IMR-90 (cell line): Measurements from ENCODE around the gene DNMT3B. TPM values are rescaled to one million over a fixed set of nuclear protein-coding genes. Genes with fewer than 3 reads are reported as not detected.

ENCODE experiments used
- ATAC-seq: fragments of 200-7000 bp; cut with Tn5 transposase; 2 replicates; pipeline ENCODE4 v1.9.1; 2020; ENCODE audit warnings: low read depth, mild to moderate bottlenecking, moderate library complexity
- BruUV-seq: library from RNA; stranded (reverse); fragments of 400-500 nt; replicated peaks from 2 replicates; lab custom pipeline; 2021; lab: Mats Ljungman, UMichigan
- CTCF ChIA-PET: fragments of 300-600 bp; formaldehyde crosslinking; extraction: SDS; loops from one replicate; lab custom pipeline; 2021; ENCODE audit warnings: antibody characterized with exemption; lab: Yijun Ruan, JAX
- POLR2A ChIA-PET: fragments of 300-600 bp; sonication (Branson Sonifier 250); formaldehyde crosslinking; loops from one replicate; lab custom pipeline; 2022; ENCODE audit warnings: antibody characterized with exemption; ENCODE audit not compliant: unreplicated experiment; lab: Charles Lee
- DNase-seq: peaks from one replicate; pipeline ENCODE4 v3.0.0; 2013
- H2AFZ ChIP-seq: replicated peaks from 2 replicates; pipeline ENCODE3; 2013; ENCODE audit warnings: low read length, mild to moderate bottlenecking; ENCODE audit not compliant: poor library complexity
- H2AK5ac ChIP-seq: 2 replicates; pipeline ENCODE4 v1.6.1; 2013; ENCODE audit warnings: low read depth, low read length, inconsistent platforms
- H2AK9ac ChIP-seq: replicated peaks from 2 replicates; pipeline ENCODE3; 2013; ENCODE audit warnings: mild to moderate bottlenecking, low read depth, low read length, moderate library complexity; ENCODE audit not compliant: poor library complexity
- H2BK120ac ChIP-seq: 2 replicates; pipeline ENCODE4 v1.6.1; 2013; ENCODE audit warnings: low read depth, low read length, inconsistent platforms
- H2BK15ac ChIP-seq: 3 replicates; pipeline ENCODE4 v1.6.1; 2013; ENCODE audit warnings: low read depth, low read length, inconsistent platforms
- H2BK20ac ChIP-seq: 2 replicates; pipeline ENCODE4 v1.6.1; 2013; ENCODE audit warnings: low read depth, mild to moderate bottlenecking, inconsistent platforms, low read length, moderate library complexity
- H2BK5ac ChIP-seq: 2 replicates; pipeline ENCODE4 v1.6.1; 2013; ENCODE audit warnings: mild to moderate bottlenecking, low read depth, low read length, inconsistent platforms; ENCODE audit not compliant: poor library complexity, severe bottlenecking
- H3K14ac ChIP-seq: replicated peaks from 2 replicates; pipeline ENCODE4 v1.6.1; 2013; ENCODE audit warnings: low read depth, low read length, inconsistent platforms
- H3K18ac ChIP-seq: 2 replicates; pipeline ENCODE4 v1.6.1; 2013; ENCODE audit warnings: low read depth, low read length, control low read depth
- H3K23ac ChIP-seq: 2 replicates; pipeline ENCODE4 v1.6.1; 2013; ENCODE audit warnings: low read depth, low read length, inconsistent platforms
- H3K27ac ChIP-seq: 2 replicates; pipeline ENCODE4 v1.5.1; 2013; ENCODE audit warnings: mild to moderate bottlenecking, control low read depth, low read length; ENCODE audit not compliant: insufficient read depth
- H3K27me3 ChIP-seq: 2 replicates; pipeline ENCODE4 v1.6.1; 2013; ENCODE audit warnings: low read length; ENCODE audit not compliant: control insufficient read depth, insufficient read depth
- H3K36me3 ChIP-seq: 2 replicates; pipeline ENCODE4 v1.6.1; 2013; ENCODE audit warnings: low read length, mixed read lengths; ENCODE audit not compliant: control insufficient read depth, insufficient read depth
- H3K4ac ChIP-seq: 2 replicates; pipeline ENCODE4 v1.6.1; 2013; ENCODE audit warnings: low read depth, low read length, inconsistent platforms
- H3K4me1 ChIP-seq: 2 replicates; pipeline ENCODE4 v1.6.1; 2013; ENCODE audit warnings: low read length, mixed read lengths; ENCODE audit not compliant: control insufficient read depth, insufficient read depth
- H3K4me2 ChIP-seq: 2 replicates; pipeline ENCODE4 v1.6.1; 2013; ENCODE audit warnings: low read depth, mild to moderate bottlenecking, control low read depth, low read length, moderate library complexity
- H3K4me3 ChIP-seq: 2 replicates; pipeline ENCODE4 v1.5.1; 2013; ENCODE audit warnings: low read depth, mild to moderate bottlenecking, control low read depth, low read length, moderate library complexity; ENCODE audit not compliant: insufficient read depth
- H3K56ac ChIP-seq: 2 replicates; pipeline ENCODE4 v1.6.1; 2013; ENCODE audit warnings: low read length, inconsistent platforms; ENCODE audit not compliant: insufficient read depth; ENCODE audit errors: extremely low read depth
- H3K79me1 ChIP-seq, 2 experiments: 2 replicates each; pipeline ENCODE4 v1.6.1; 2013; ENCODE audit warnings: low read length in 2 of 2, inconsistent platforms in 1 of 2, low read depth in 1 of 2
- H3K9ac ChIP-seq: 2 replicates; pipeline ENCODE4 v1.6.1; 2013; ENCODE audit warnings: low read depth, low read length, control low read depth
- H3K9me1 ChIP-seq: 2 replicates; pipeline ENCODE4 v1.6.1; 2013; ENCODE audit warnings: low read length, inconsistent platforms; ENCODE audit not compliant: insufficient read depth
- H3K9me3 ChIP-seq: 2 replicates; pipeline ENCODE4 v1.6.1; 2013; ENCODE audit warnings: low read length; ENCODE audit not compliant: control insufficient read depth, insufficient read depth
- H4K20me1 ChIP-seq: 2 replicates; pipeline ENCODE4 v1.6.1; 2013; ENCODE audit warnings: low read length, inconsistent platforms; ENCODE audit not compliant: insufficient read depth
- H4K5ac ChIP-seq: 2 replicates; pipeline ENCODE4 v1.6.1; 2013; ENCODE audit warnings: mild to moderate bottlenecking, low read depth, low read length, control low read depth
- H4K8ac ChIP-seq, 2 experiments: 2 replicates each; pipeline ENCODE4 v1.6.1; 2013; ENCODE audit warnings: low read depth in 2 of 2, low read length in 2 of 2, control low read depth in 1 of 2, inconsistent platforms in 1 of 2
- H4K91ac ChIP-seq: 2 replicates; pipeline ENCODE4 v1.6.1; 2013; ENCODE audit warnings: low read depth, low read length, inconsistent platforms; ENCODE audit not compliant: insufficient read depth
- CEBPB ChIP-seq: IDR thresholded peaks from 2 replicates; pipeline ENCODE4 v1.6.1; 2012; ENCODE audit warnings: low read depth, low read length, improper control_type of control experiment
- CTCF ChIP-seq: conservative IDR thresholded peaks from 2 replicates; pipeline ENCODE4 v1.5.1; 2012; ENCODE audit warnings: mild to moderate bottlenecking, low read depth, low read length, improper control_type of control experiment
- NFE2L2 ChIP-seq: fragments of 150-350 bp; IDR thresholded peaks from 2 replicates; pipeline ENCODE4 v1.6.1; 2016; ENCODE audit warnings: low read depth, mild to moderate bottlenecking, low read length
- WGBS, 2 experiments: methylation state at CpG; one replicate each; pipeline versions ENCODE4 v1.1.5 to v1.1.7; 2013; ENCODE audit warnings: missing lambda C conversion rate in 2 of 2; ENCODE audit not compliant: insufficient read length in 1 of 2; ENCODE audit errors: extremely low coverage in 2 of 2; 5-methylcytosine and 5-hydroxymethylcytosine counted together
- dilution Hi-C: fragments of 300-500 bp; cut with HindIII; formaldehyde crosslinking; loops from one replicate; pipeline ENCODE4 v1.14.3; 2018; ENCODE audit warnings: low sequenced_read_pairs; ENCODE audit not compliant: unreplicated experiment
- in situ Hi-C: fragments of 300-500 bp; cut with MboI; formaldehyde crosslinking; loops from 3 replicates; pipeline ENCODE4 v1.14.3; 2019; ENCODE audit warnings: low sequenced_read_pairs, inconsistent platforms, mixed read lengths
- intact Hi-C: fragments of 100-400 bp; cut with micrococcal nuclease; formaldehyde crosslinking; loops from 2 replicates; pipeline ENCODE4 v1.10.0; 2022
- polyA plus RNA-seq, 3 experiments: library from polyadenylated mRNA; depleted of rRNA; stranded (reverse); fragments of >200 nt; gene quantifications; 2 replicates each; pipeline ENCODE4 v1.2.3, GENCODE V29; 2012; ENCODE audit warnings: low replicate concordance in 1 of 3
- total RNA-seq: library from RNA; depleted of rRNA; stranded (reverse); fragments of >200 nt; gene quantifications from 2 replicates; pipeline ENCODE4 v1.2.3, GENCODE V29; 2012
- TF ChIP-seq, protein P1 (sequence below): fragments of 150-350 bp; IDR thresholded peaks from 2 replicates; pipeline ENCODE4 v1.6.1; 2016; ENCODE audit warnings: low read depth, mild to moderate bottlenecking, low read length, moderate library complexity, borderline replicate concordance

Gene DNMT3B
- total and polyA plus RNA-seq, 2 of the 4 experiments (the other 2 are of a cell fraction): 1.3 to 1.9 TPM

GRCh38 chr20:32832664-32833063, 70.5 kb downstream of the DNMT3B start:
- no peak overlapping the region for H4K8ac ChIP-seq
- no peak overlapping the region for H3K4me3 ChIP-seq
- peaks cover 6% of the 10 kb centered on the region; the same call in 1 of the 2 replicates for H3K9me1 ChIP-seq
- DNase-seq (no peak), ATAC-seq (no peak)
- no peak overlapping the region for H2AK5ac ChIP-seq
- in situ Hi-C loops (no loop called here), dilution Hi-C loops (no loop called here), intact Hi-C loops (no loop called here)
- WGBS, 2 experiments: 100% methylated on average over 1 of the region's 11 CpGs; no CpG with 5 or more reads in 1 of the 2 experiments
- no peak overlapping the region for H2AFZ ChIP-seq
- no TSS peak for BruUV-seq
- H3K4me1 ChIP-seq: peaks cover 15% of the 10 kb centered on the region
- H3K14ac ChIP-seq: no peak overlapping the region
- H3K23ac ChIP-seq: no peak overlapping the region; the same call in 1 of the 2 replicates
- H3K27ac ChIP-seq: no peak overlapping the region
- H3K9me3 ChIP-seq: no peaks in the 10 kb centered on the region
- no peak overlapping the region for H2AK9ac ChIP-seq
- H4K91ac ChIP-seq: no peak overlapping the region
- no peak overlapping the region for H2BK5ac ChIP-seq
- H2BK20ac ChIP-seq: no peak overlapping the region
- no peak overlapping the region for H2BK15ac ChIP-seq
- no peak overlapping the region for H3K4me2 ChIP-seq
- no peak overlapping the region for H3K18ac ChIP-seq
- H4K20me1 ChIP-seq: peaks cover 81% of the 10 kb centered on the region
- peaks cover 38% of the 10 kb centered on the region for H3K36me3 ChIP-seq
- H2BK120ac ChIP-seq: no peak overlapping the region
- H4K5ac ChIP-seq: no peak overlapping the region
- peaks cover 23 to 74% of the 10 kb centered on the region in 2 experiments for H3K79me1 ChIP-seq
- H3K4ac ChIP-seq: no peak overlapping the region
- no peak overlapping the region for H3K56ac ChIP-seq
- no peak for TF ChIP-seq NFE2L2
- TF ChIP-seq CTCF: no peak
- TF ChIP-seq, protein P1, sequence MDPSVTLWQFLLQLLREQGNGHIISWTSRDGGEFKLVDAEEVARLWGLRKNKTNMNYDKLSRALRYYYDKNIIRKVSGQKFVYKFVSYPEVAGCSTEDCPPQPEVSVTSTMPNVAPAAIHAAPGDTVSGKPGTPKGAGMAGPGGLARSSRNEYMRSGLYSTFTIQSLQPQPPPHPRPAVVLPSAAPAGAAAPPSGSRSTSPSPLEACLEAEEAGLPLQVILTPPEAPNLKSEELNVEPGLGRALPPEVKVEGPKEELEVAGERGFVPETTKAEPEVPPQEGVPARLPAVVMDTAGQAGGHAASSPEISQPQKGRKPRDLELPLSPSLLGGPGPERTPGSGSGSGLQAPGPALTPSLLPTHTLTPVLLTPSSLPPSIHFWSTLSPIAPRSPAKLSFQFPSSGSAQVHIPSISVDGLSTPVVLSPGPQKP: no peak
- TF ChIP-seq CEBPB: no peak
- ChIA-PET POLR2A (no interaction called here), CTCF (interaction anchor here (0.6 kb wide), 1 partner anchor 522 kb away, joined by 7 read pairs; no protein-coding TSS in a partner anchor)
- no peaks in the 10 kb centered on the region for H3K27me3 ChIP-seq
- H3K9ac ChIP-seq: no peak overlapping the region
